GM08714 (cell line): Measurements from ENCODE around the gene KLHDC8B.
A peak's percentile ranks its signal among the peaks of the same experiment; 100 is the strongest.

Experiments used
- H3K4me3 ChIP-seq: fragments of 200-500 bp; sonication (Bioruptor generic); 2 replicates; pipeline ENCODE4 v1.5.1; 2014; ENCODE audit warnings: mild to moderate bottlenecking, low read length, inconsistent platforms
- ZNF274 ChIP-seq: IDR thresholded peaks from 2 replicates; pipeline ENCODE4 v1.6.1; 2012; ENCODE audit warnings: mild to moderate bottlenecking, low read depth, low read length

KLHDC8B gene

DNA sequence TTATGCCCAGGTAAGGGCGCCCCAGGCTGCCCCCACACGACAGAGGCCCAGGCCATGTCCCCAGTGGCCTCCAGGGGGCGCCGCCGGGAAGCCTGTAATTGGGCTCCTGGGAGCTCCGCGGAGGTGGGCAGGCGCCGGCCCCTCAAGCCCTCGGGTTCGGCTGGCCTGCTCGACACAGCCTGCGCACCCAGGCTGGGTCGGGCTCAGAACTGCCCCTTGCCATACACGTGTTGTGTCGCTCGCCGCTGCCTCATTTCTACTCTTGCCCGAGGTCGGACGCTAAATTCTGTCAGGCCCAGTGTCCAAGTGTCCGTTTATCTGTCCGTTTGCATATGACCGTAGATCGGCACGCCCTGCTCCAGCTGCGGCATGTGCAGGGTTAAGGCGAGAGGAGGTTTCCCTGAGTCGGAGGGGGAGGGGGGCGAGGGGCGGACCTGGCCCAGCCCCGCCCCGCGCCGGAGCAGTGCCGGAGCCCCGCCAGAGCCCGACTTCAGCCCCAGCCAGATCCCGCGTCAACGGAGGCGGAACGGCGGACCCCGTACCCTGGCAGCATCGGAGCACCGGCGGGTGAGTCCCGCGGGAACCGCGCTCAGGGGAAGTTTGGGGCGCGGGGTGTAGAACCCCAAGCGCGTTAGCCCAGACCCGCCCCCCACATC, at the start of gene KLHDC8B:
KLHDC8B (plus strand) TSS at position 480 of the 656 bp plus-strand sequence. CDS start 1,172 bp downstream, outside the sequence.
- H3K4me3 ChIP-seq: peak within 1 kb of the TSS; percentile 49; the same call in 1 of the 2 replicates
- TF ChIP-seq ZNF274: no peak

DNA sequence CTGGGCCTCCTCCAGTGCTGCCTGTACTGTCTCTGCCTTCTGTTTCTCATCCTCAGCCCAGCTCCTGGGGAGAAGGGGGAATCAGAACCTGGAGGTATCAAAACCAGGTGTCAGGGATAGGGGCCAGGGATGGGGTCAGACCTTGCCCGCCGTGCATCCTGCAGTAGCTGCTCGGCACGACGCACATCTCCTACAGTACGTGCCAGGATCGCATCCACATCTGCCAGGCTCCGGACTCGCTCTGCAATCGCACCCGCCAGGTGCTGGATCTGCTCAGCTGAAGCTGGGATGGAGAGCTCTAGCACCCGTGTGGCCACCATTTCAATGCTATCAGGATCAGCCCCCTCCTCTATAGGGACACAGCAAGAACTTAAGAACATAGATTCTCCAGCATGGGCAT, 49.4 kb upstream of the KLHDC8B start:
- no peak for TF ChIP-seq ZNF274
- H3K4me3 ChIP-seq: no peak overlapping the region

DNA sequence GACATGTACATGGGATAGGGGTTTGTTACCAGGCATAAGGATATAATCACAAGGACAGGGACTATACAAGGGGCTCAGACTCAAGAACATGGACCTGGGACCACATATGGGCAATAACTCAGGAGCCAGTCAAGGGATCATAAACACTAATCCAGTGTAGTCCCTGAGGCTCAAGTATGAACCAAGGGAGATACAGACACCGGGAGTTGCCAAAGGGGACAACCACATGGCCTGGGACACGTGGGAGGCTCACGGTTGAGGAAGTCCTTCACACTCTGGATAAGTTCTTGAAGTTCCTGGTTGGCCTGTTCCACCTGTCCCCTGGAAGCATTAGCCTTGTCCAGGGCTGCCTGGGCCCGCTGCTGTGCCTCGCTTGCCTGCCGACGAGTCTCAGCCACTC, 48.9 kb upstream of the KLHDC8B start:
- no peak for TF ChIP-seq ZNF274
- no peak overlapping the region for H3K4me3 ChIP-seq

DNA sequence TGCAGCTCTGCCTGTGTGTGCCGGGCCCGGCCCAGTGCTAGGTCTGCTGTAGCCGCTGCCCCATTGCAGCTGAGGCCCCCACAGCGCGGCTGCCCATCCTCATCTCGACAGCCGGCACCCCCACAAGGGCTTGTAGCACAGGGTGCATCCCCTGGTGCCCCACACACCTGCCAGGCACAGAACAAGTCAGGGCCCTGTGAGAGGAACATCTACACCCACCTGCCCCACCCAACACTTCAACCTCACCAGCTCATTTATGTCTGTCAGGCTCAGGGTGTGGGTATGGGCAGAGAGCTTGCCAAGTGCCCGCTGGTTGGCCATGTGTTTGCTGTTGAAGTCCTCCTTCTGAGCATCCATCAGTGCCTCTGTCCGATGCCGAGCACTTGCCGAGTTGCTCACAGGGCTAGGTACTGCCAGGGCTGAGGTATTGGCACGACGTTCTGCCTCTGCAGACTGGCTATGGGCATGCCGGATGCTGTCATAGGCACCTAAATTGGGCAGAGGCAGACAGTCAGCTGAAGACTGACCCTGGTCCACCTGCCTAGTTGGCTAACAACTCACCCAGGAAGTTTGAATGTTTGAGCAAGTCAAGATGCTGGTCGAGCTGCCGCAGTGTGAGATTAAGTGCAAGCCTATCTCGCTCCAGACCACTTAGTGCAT, 48.4 kb upstream of the KLHDC8B start:
- no peak overlapping the region for H3K4me3 ChIP-seq
- TF ChIP-seq ZNF274: no peak

DNA sequence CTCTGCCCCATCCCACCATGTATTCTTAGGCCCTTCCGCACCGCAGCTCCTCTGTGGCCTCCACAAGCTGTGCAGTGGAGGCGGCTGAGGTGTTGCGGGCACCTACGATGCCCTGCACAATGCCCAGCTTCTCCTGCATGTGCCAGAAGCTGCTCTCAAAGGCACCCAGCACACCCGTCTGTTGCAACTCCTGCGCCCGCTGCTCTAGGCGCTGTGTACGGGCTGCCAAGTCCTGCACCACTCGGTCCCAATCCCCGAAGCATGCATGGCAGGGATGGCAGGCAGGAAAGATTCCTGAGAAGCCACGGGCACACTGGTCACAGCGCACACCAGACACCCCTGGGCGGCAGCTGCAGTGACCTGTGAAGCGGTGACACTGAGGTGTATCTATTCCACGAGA, 47.7 kb upstream of the KLHDC8B start:
- H3K4me3 ChIP-seq: no peak overlapping the region
- TF ChIP-seq ZNF274: no peak

DNA sequence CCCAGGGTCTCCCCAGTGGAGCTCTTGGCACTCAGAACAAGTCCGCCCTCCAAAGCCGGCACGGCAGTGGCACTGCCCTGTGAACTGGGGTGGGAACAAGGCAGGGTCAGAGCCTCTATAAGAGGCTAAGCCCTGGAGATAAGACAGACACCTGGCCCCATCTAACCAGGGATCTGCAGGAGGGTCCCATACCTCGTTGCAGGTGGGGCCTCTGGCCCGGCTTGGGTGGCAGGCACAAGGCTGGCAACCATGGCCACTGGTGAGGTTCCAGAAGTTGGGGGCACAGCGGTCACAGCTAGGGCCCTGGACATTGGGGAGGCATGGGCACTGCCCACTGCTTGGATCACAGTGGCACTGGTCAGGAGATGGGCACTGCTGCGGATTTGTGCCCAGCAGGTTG, 47.2 kb upstream of the KLHDC8B start:
- H3K4me3 ChIP-seq: no peak overlapping the region

DNA sequence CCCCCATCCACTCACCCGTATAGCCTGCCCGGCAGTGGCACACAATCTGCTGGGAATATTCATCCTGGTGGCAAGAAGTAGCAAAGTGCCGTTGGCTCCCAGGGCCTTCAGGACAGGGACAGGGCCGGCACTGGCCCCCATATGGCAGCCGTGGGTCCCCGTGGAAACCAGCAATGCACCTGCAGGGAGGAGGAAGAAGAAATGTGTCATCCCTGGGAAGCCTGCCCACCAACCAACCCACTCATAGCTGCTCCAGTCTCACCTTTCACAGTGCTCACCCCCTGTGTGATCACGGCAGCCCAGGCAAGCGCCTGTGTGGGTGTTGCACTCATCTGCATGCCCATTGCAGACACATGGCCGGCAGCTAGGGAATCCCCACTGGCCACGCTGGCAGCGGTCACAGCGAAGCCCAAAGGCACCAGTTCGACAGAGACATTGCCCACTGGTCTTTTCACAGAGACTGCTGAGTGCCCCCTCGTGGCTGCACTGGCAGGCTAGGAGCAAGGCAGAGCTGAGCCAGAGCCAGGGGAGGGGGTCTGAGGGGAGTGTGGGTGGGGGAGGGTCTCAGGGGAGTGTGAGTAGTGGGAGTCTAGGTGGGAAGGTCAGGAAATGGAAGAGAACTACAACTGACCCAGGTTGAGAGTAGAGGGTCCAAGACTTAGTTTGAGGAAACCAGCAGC, 46.3 kb upstream of the KLHDC8B start:
- TF ChIP-seq ZNF274: no peak
- H3K4me3 ChIP-seq: no peak overlapping the region

More for the DNA sequence above, 47.2 kb upstream of the KLHDC8B start:
- no peak for TF ChIP-seq ZNF274

DNA sequence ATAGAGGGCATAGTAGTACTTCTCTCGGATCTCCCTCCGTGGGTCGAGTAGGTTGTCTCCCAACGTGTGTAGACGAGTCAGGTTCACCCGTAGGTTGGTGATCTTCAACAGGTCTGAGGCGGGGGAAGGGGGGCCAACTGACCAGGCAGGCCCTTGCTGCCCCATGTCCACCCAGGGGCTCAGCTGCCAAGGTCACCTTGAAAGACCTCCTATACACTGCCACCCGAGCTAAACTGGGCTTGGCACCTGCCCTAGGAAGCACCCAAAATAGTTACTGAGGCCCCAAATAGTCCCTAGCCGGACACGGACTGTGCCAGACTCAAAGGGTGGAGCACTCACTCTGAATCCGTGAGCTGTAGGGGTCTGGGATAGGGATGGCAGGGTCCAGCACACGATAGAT, 40.4 kb upstream of the KLHDC8B start:
- TF ChIP-seq ZNF274: no peak
- H3K4me3 ChIP-seq: no peak overlapping the region

DNA sequence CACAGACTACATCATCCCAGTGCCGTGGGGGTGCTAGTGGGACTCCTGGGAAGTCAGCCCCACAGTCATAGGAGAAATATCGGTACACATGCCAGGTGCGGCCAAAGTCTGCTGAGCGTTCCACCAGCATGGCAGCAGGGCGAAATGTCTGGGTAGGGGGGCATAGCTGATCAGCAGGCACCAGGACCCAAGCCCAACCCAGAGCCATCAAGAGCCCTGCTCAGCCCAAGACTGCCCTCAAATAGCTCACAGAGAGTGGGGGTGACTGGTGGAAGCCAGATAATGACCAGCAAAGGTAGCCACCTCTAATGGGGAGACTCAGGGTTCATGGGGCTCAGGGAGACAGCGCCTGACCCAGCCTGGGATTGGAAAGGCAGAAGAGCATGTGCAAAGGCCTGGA, 39.8 kb upstream of the KLHDC8B start:
- H3K4me3 ChIP-seq: no peak overlapping the region

DNA sequence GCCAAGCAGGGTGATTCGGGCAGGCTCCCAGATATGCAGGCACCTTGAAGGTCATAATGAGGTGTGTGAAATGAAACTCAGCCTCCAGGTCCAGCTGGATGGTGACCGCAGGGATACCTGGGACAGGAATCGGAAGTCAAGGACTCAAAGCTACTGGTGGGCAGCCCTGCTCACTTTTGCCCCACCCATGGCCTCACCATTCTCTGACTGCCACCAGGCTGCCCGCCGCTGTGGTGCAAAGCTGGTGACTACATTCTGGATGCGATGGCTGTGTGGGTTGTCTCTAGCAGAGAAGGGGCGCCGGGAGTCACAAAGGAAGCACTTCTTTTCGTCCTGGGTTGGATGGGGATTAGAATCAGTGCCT, 39.3 kb upstream of the KLHDC8B start:
- H3K4me3 ChIP-seq: no peak overlapping the region
- TF ChIP-seq ZNF274: no peak

More for the DNA sequence above, 39.8 kb upstream of the KLHDC8B start:
- TF ChIP-seq ZNF274: no peak

DNA sequence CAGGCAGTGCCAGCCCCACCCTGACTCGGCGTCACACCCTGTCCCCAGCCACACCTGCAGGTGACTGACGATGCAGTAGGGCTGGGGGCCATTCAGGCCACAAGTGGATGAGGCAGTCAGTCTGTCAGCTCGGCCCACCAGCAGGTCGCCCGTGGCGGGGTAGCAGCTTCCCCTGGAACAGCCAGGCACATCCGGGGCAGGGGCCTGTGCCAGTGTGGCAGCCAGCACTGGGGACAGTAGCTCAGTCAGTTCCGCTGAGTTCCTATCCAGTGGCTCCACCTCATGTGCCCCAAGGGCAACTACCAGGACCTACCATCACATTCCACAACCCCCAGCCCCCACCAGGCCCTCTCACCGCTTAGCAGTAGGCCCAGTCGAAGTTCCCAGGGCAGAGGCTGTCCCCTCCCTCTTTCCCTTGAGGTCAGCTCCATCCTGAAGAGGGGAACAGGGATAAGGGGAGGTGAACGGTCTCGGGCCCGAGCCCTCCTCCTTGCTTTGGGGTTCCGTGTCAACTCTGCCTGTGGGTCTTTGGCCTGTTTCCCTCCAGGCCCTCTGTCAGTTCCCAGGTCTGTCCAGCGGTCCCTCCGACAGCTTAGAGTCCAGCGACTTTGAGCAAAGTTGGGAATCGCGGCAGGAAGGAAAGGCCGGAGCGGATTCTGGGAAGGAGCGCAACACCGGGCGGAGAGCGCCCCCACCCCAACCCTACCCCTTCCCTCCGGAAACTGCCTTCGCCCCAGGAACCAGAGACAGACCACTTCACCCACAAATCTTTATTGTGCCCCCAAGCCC, 38.8 kb upstream of the KLHDC8B start, which contains the start of gene LAMB2:
LAMB2 (minus strand) TSS at position 614 of the 789 bp plus-strand sequence; CDS start at position 431, 183 bp downstream.
- TF ChIP-seq ZNF274: no peak
- H3K4me3 ChIP-seq: no peak within 1 kb of the TSS

DNA sequence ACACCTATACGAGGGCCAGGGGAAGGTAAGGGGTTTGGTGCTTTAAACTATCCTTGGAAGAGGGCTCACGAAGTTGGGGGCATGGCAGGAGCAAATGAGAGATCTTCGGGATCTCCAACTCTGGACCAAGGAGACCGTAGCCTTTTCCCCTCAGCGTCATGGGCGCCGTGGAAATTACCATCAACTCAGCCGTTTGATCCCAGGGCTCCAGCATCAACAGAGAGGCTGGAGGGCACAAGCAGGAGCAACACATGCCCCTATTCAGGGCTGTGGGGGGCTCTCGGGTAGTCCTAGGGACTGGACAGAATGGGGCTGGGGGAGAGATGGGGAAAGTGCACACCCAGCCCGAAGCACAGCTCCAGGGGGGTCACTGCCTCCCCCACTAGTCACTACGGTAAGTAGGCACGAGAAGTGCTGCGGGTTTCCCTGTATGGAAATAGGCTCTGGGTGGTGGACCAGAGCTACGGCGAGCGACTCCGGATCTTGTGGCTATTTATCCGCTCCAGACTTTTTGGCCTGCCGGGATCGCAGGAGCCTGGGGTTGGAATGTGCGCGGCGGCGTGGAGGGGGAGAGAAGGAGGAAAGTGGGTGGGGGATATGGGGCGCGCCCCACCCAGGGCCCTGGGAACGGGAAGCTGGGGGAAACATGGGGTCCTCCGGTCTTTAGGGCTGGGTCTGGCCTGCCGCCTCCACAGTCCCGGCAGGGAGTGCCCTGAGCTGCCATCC, 38.0 kb upstream of the KLHDC8B start:
- no peak for TF ChIP-seq ZNF274
- no peak overlapping the region for H3K4me3 ChIP-seq

DNA sequence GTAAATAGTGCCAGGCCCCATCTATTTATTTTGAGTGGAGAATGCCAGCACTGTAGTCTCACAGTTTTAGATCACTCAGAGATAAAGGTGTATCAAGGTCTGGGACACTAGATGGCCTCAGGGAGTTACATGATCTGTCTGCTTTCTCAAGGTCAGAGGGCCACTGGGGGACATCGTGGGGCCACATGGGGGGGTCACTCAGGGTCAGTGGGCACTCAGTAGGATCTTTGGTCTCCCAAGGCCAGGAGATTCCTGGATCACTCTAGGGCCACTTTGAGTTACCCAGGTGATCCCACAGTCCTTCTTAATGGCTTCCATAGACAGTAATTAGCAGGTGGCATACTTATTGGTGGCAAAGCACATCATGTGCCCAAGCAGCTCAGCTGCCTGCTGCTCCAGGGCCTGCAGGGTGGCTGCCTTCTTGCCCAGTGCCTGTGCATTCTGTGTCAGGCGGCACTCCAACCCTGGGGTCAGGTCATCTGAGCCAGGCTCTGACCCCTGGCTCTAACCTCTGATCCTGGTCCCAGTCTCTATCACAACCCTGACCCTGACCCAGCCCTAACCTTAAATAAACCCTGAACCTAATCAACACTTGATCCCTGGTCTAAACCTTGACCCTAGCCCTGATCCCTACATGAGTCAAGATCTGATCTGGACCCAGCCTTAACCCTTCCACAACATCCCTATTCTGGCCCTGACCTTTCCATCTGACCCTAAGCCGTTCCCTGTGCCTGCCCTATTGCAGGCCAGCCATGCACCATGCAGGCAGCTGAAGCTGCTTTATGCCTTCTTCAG, 36.7 kb upstream of the KLHDC8B start:
- no peak for TF ChIP-seq ZNF274
- no peak overlapping the region for H3K4me3 ChIP-seq

DNA sequence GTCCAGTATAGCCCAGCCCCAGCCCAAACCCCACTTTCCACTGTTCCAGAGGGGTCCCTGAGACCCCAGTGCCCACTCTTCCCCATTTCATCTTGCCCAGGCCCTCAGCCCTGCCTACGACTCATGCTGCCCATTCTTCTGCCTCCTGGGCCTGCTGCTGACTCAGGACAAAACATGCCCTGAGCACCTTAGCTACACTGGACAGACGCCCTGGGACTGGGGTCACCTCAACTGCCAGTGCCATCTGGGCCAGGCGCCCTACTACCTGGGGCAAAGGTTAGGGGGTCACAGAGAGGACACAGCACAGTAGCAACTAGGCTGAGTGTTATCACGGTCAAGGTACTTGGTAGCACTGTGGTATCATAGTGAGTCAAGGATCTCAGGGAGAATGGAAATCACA, 35.9 kb upstream of the KLHDC8B start:
- no peak overlapping the region for H3K4me3 ChIP-seq

More for the DNA sequence above, 35.9 kb upstream of the KLHDC8B start:
- no peak for TF ChIP-seq ZNF274
